ENCODE measurements around the gene NDUFS1. TPM values are rescaled to one million over a fixed set of nuclear protein-coding genes. Genes with fewer than 3 reads are reported as not detected.

Gene NDUFS1
- total and polyA plus RNA-seq, 9 of the 15 experiments (the other 6 are each of a cell fraction or from before 2014, with no cell fraction given): 75.0 to 130 (median 91.5) TPM

DNA sequence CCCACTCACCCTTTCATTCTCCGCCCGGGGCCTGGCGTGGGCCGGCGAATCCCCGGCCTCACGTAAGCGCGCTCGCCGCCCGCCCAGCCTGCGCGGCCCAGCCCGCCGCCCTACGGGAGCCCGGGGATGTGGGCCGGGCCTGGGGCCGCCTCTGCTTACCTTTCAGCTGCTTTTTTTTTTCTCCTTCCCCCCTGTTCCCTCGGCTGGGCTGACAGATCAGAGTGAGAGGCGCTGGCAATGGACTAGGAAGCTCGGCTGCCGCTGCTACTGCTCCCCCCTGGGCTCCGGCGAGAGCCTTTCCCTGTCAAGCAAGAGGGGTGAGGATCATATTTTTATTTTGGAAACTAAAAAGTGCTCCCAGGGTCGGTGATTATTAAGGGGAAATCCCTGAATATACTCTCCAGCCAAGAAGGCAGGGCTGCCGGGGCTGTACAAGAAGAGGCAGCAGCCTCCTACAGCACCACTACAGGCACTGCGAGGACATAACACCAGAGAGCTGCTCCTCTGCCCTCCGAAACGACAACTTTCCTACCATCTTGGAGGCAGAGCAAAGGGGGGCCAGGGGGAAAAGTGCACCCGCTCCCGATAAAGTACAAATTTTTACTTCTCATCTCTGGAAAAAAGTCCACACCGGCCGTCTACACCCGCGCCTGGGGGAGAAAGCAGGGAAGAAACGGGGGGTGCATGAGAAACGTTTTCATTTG is 73.3 kb downstream of the NDUFS1 start, which contains the start of gene INO80D (continued):
- TF ChIP-seq, protein P1, sequence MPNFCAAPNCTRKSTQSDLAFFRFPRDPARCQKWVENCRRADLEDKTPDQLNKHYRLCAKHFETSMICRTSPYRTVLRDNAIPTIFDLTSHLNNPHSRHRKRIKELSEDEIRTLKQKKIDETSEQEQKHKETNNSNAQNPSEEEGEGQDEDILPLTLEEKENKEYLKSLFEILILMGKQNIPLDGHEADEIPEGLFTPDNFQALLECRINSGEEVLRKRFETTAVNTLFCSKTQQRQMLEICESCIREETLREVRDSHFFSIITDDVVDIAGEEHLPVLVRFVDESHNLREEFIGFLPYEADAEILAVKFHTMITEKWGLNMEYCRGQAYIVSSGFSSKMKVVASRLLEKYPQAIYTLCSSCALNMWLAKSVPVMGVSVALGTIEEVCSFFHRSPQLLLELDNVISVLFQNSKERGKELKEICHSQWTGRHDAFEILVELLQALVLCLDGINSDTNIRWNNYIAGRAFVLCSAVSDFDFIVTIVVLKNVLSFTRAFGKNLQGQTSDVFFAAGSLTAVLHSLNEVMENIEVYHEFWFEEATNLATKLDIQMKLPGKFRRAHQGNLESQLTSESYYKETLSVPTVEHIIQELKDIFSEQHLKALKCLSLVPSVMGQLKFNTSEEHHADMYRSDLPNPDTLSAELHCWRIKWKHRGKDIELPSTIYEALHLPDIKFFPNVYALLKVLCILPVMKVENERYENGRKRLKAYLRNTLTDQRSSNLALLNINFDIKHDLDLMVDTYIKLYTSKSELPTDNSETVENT (CRISPR knock-in tag; IDR thresholded peaks at IDR 0.05): no peak
- no peak for TF ChIP-seq LCOR (CRISPR knock-in tag; IDR thresholded peaks at IDR 0.05)
- TF ChIP-seq NFIC (IDR thresholded peaks at IDR 0.05): no peak
- TF ChIP-seq GATAD2A (IDR thresholded peaks at IDR 0.05): no peak
- TF ChIP-seq, protein P2, sequence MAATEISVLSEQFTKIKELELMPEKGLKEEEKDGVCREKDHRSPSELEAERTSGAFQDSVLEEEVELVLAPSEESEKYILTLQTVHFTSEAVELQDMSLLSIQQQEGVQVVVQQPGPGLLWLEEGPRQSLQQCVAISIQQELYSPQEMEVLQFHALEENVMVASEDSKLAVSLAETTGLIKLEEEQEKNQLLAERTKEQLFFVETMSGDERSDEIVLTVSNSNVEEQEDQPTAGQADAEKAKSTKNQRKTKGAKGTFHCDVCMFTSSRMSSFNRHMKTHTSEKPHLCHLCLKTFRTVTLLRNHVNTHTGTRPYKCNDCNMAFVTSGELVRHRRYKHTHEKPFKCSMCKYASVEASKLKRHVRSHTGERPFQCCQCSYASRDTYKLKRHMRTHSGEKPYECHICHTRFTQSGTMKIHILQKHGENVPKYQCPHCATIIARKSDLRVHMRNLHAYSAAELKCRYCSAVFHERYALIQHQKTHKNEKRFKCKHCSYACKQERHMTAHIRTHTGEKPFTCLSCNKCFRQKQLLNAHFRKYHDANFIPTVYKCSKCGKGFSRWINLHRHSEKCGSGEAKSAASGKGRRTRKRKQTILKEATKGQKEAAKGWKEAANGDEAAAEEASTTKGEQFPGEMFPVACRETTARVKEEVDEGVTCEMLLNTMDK (IDR thresholded peaks at IDR 0.05; ENCODE audit: borderline replicate concordance, insufficient read depth, low read depth, low read length, poor library complexity, severe bottlenecking): no peak
- 0 out of 2 replicates have a peak, but pooled peaks have one; percentile 37 for TF ChIP-seq TRIM28 (IDR thresholded peaks at IDR 0.05)
- no peak for TF ChIP-seq ZNF354B (CRISPR knock-in tag; IDR thresholded peaks at IDR 0.05)
- TF ChIP-seq CHD1 (IDR thresholded peaks at IDR 0.05; ENCODE audit: low read length): peak; percentile 97
- TF ChIP-seq DPF2 (IDR thresholded peaks at IDR 0.05): no peak
- TF ChIP-seq, protein P3, sequence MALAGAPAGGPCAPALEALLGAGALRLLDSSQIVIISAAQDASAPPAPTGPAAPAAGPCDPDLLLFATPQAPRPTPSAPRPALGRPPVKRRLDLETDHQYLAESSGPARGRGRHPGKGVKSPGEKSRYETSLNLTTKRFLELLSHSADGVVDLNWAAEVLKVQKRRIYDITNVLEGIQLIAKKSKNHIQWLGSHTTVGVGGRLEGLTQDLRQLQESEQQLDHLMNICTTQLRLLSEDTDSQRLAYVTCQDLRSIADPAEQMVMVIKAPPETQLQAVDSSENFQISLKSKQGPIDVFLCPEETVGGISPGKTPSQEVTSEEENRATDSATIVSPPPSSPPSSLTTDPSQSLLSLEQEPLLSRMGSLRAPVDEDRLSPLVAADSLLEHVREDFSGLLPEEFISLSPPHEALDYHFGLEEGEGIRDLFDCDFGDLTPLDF (CRISPR knock-in tag; IDR thresholded peaks at IDR 0.05): no peak
- TF ChIP-seq, protein P4, sequence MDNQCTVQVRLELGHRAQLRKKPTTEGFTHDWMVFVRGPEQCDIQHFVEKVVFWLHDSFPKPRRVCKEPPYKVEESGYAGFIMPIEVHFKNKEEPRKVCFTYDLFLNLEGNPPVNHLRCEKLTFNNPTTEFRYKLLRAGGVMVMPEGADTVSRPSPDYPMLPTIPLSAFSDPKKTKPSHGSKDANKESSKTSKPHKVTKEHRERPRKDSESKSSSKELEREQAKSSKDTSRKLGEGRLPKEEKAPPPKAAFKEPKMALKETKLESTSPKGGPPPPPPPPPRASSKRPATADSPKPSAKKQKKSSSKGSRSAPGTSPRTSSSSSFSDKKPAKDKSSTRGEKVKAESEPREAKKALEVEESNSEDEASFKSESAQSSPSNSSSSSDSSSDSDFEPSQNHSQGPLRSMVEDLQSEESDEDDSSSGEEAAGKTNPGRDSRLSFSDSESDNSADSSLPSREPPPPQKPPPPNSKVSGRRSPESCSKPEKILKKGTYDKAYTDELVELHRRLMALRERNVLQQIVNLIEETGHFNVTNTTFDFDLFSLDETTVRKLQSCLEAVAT (IDR thresholded peaks at IDR 0.05): peak; percentile 9 to 12; a peak in 1 of 4 replicates
- TF ChIP-seq, protein P5, sequence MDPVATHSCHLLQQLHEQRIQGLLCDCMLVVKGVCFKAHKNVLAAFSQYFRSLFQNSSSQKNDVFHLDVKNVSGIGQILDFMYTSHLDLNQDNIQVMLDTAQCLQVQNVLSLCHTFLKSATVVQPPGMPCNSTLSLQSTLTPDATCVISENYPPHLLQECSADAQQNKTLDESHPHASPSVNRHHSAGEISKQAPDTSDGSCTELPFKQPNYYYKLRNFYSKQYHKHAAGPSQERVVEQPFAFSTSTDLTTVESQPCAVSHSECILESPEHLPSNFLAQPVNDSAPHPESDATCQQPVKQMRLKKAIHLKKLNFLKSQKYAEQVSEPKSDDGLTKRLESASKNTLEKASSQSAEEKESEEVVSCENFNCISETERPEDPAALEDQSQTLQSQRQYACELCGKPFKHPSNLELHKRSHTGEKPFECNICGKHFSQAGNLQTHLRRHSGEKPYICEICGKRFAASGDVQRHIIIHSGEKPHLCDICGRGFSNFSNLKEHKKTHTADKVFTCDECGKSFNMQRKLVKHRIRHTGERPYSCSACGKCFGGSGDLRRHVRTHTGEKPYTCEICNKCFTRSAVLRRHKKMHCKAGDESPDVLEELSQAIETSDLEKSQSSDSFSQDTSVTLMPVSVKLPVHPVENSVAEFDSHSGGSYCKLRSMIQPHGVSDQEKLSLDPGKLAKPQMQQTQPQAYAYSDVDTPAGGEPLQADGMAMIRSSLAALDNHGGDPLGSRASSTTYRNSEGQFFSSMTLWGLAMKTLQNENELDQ (CRISPR knock-in tag; IDR thresholded peaks at IDR 0.05; ENCODE audit: borderline replicate concordance): no peak
- peak; percentile 81 for TF ChIP-seq RBFOX2 (IDR thresholded peaks at IDR 0.05; ENCODE audit: low read depth, low read length)
- TF ChIP-seq ZEB2 (IDR thresholded peaks at IDR 0.05): no peak
- no peak for TF ChIP-seq HIVEP1 (CRISPR knock-in tag; IDR thresholded peaks at IDR 0.05)
- peak; percentile 52 for TF ChIP-seq FIP1L1 (IDR thresholded peaks at IDR 0.05; ENCODE audit: low read depth, low read length, poor library complexity, severe bottlenecking)

Data from K562 (cell line).